A549 (cell line): ENCODE results near the gene PRMT5. TPM values are rescaled to one million over a fixed set of nuclear protein-coding genes. Genes with fewer than 3 reads are reported as not detected.

Source experiments
- ATAC-seq, 2 experiments: fragments of 200-7000 bp in 1 of 2; fragments of >200 bp in 1 of 2; cut with Nextera tagmentation in 1 of 2; cut with Tn5 transposase in 1 of 2; 3 replicates each; pipeline versions ENCODE4 v1.8.0 to v1.9.1; 2018 to 2020; ENCODE audit warnings: mild to moderate bottlenecking in 1 of 2, moderate library complexity in 1 of 2
- CTCF ChIA-PET: fragments of 300-600 bp; sonication (Branson Sonifier 250); formaldehyde crosslinking; extraction: SDS; loops from one replicate; lab custom pipeline; 2021; ENCODE audit warnings: antibody characterized with exemption, inconsistent platforms; lab: Yijun Ruan, JAX
- POLR2A ChIA-PET: fragments of 350-600 bp; formaldehyde crosslinking; extraction: SDS; loops from one replicate; lab custom pipeline; 2021; ENCODE audit warnings: antibody characterized with exemption, inconsistent platforms; lab: Yijun Ruan, JAX
- DNase-seq, 2 experiments: peaks; one replicate each; pipeline versions ENCODE4 v3.0.0 to v3.0.0-alpha.2; 2011 to 2016; ENCODE audit warnings: low read depth in 1 of 2, low spot score in 1 of 2
- FAIRE-seq: peaks from 2 replicates; lab custom pipeline; 2011; peaks lifted over from hg19 to GRCh38; lab: Jason Lieb, UNC
- H3K27ac ChIP-seq, 2 experiments: fragments of >200 bp; sonication (Bioruptor Twin); formaldehyde crosslinking; 3 replicates each; pipeline ENCODE4 v1.5.1; 2016 to 2017
- H3K4me1 ChIP-seq: fragments of >200 bp; sonication (Bioruptor Twin); formaldehyde crosslinking; 3 replicates; pipeline ENCODE4 v1.6.1; 2016
- H3K4me2 ChIP-seq: fragments of >200 bp; sonication (Bioruptor Twin); formaldehyde crosslinking; 3 replicates; pipeline ENCODE4 v1.6.1; 2016
- H3K4me3 ChIP-seq: fragments of >200 bp; sonication (Bioruptor Twin); formaldehyde crosslinking; 3 replicates; pipeline ENCODE4 v1.5.1; 2016
- H3K9me3 ChIP-seq: fragments of >200 bp; sonication (Bioruptor Twin); formaldehyde crosslinking; 3 replicates; pipeline ENCODE4 v1.6.1; 2016
- BCL3 ChIP-seq: fragments of >200 bp; sonication (Bioruptor Twin); formaldehyde crosslinking; IDR thresholded peaks from 3 replicates; pipeline ENCODE4 v1.6.1; 2016
- FOSB ChIP-seq: fragments of 250-450 bp; sonication (Bioruptor Pico); IDR thresholded peaks from 2 replicates; pipeline ENCODE4 v1.5.0; 2020; ENCODE audit warnings: mild to moderate bottlenecking, moderate library complexity
- KDM5A ChIP-seq: fragments of 200-600 bp; sonication (generic); IDR thresholded peaks from 2 replicates; pipeline ENCODE4 v1.6.1; 2016; ENCODE audit warnings: antibody characterized with exemption, mild to moderate bottlenecking
- MAX ChIP-seq: IDR thresholded peaks from 2 replicates; pipeline ENCODE4 v1.6.1; 2012
- MYC ChIP-seq: IDR thresholded peaks from 2 replicates; pipeline ENCODE4 v1.6.1; 2012; ENCODE audit warnings: mild to moderate bottlenecking, inconsistent platforms, low read length, improper control_type of control experiment, borderline replicate concordance
- RCOR1 ChIP-seq: fragments of 150-350 bp; IDR thresholded peaks from 2 replicates; pipeline ENCODE4 v1.6.1; 2014; ENCODE audit warnings: antibody characterized with exemption, low read length, low read depth
- ZC3H11A ChIP-seq: fragments of 450-650 bp; IDR thresholded peaks from 2 replicates; pipeline ENCODE4 v1.6.1; 2014; ENCODE audit warnings: antibody characterized with exemption, mild to moderate bottlenecking
- ZFP36 ChIP-seq: fragments of 450-650 bp; IDR thresholded peaks from 2 replicates; pipeline ENCODE4 v1.6.1; 2014; ENCODE audit warnings: borderline replicate concordance; ENCODE audit not compliant: partially characterized antibody
- WGBS: methylation state at CpG from one replicate; pipeline ENCODE4 v1.1.6; 2017; ENCODE audit errors: missing lambda C conversion rate; 5-methylcytosine and 5-hydroxymethylcytosine counted together
- polyA plus RNA-seq, 4 experiments: library from polyadenylated mRNA; depleted of rRNA in 3 of 4; stranded (reverse); fragments of >200 nt; fragmentation: RNase III in 1 of 4; extraction: RNeasy Plus Mini Kit Qiagen cat#74134 plus additional on column Dnase treatment in 1 of 4; gene quantifications; 2 replicates in 3 of 4; 3 replicates in 1 of 4; pipeline ENCODE4 v1.2.3, GENCODE V29; 2011 to 2017

The PRMT5 gene
- polyA plus RNA-seq, 2 of the 4 experiments (the other 2 are of a cell fraction), result 188 to 214 TPM

- peak overlapping the region; percentile 94 to 98 for H3K27ac ChIP-seq
- H3K4me2 ChIP-seq, result peak overlapping the region; percentile 81
- no peaks in the 10 kb centered on the region for H3K9me3 ChIP-seq
- WGBS, result 3% methylated on average over 1 of the region's 1 CpG
- peak in 1 of 2 experiments; percentile 25; a peak in 3 of 6 replicates for ATAC-seq
- DNase-seq, result no peak
- CTCF ChIA-PET, result interaction anchor here (0.8 to 23.1 kb wide), 8 partner anchors 10 to 315 kb away, joined by 3 to 368 read pairs (median 34); partner anchors contain the start of gene REM2
- peaks cover 21% of the 10 kb centered on the region for H3K4me1 ChIP-seq
- no peak for FAIRE-seq
- POLR2A ChIA-PET, result interaction anchor here (0.7 to 3.1 kb wide), 8 partner anchors 12 to 281 kb away, joined by 3 to 12 read pairs (median 4); partner anchors contain the start of genes DAD1, OXA1L, PRMT5 and RBM23
- TF ChIP-seq FOSB (CRISPR knock-in tag) (no peak), BCL3 (no peak), KDM5A (no peak), MAX (no peak), MYC (no peak), ZC3H11A (no peak), ZFP36 (peak; percentile 76), RCOR1 (no peak)
- H3K4me3 ChIP-seq, result peak overlapping the region; percentile 78
Observed at GRCh38 chr14:22870811-22871223, 58.4 kb downstream of the PRMT5 start.

Other genes starting within 250 kb of the PRMT5 start
- gene OXA1L, start 162.7 kb downstream of the PRMT5 start, polyA plus RNA-seq (2011; rRNA removed), result 199 and 247 TPM in 2 replicates
- 126 to 133 TPM (median 132 TPM) in 3 replicates for gene OXA1L, start 162.7 kb downstream of the PRMT5 start, polyA plus RNA-seq (2017; fragmentation: RNase III; extraction: RNeasy Plus Mini Kit Qiagen cat#74134 plus additional on column Dnase treatment)
- 86.8 and 104 TPM in 2 replicates for gene SLC7A7, start 113.9 kb downstream of the PRMT5 start, polyA plus RNA-seq (2011; rRNA removed)
- gene SLC7A7, start 113.9 kb downstream of the PRMT5 start, polyA plus RNA-seq (2017; fragmentation: RNase III; extraction: RNeasy Plus Mini Kit Qiagen cat#74134 plus additional on column Dnase treatment), result 30.1 to 44.2 TPM (median 39.8 TPM) in 3 replicates
- gene MRPL52, start 99.5 kb downstream of the PRMT5 start, polyA plus RNA-seq (2011; rRNA removed), result 113 and 116 TPM in 2 replicates
- 172 to 173 TPM (median 172 TPM) in 3 replicates for gene MRPL52, start 99.5 kb downstream of the PRMT5 start, polyA plus RNA-seq (2017; fragmentation: RNase III; extraction: RNeasy Plus Mini Kit Qiagen cat#74134 plus additional on column Dnase treatment)
- 1.9 and 2.5 TPM in 2 replicates for gene MMP14, start 92.8 kb downstream of the PRMT5 start, polyA plus RNA-seq (2011; rRNA removed)
- 1.1 to 2.0 TPM (median 1.5 TPM) in 3 replicates for gene MMP14, start 92.8 kb downstream of the PRMT5 start, polyA plus RNA-seq (2017; fragmentation: RNase III; extraction: RNeasy Plus Mini Kit Qiagen cat#74134 plus additional on column Dnase treatment)
- 74.3 and 99.6 TPM in 2 replicates for gene LRP10, start 57.6 kb downstream of the PRMT5 start, polyA plus RNA-seq (2011; rRNA removed)
- 45.5 to 62.9 TPM (median 57.2 TPM) in 3 replicates for gene LRP10, start 57.6 kb downstream of the PRMT5 start, polyA plus RNA-seq (2017; fragmentation: RNase III; extraction: RNeasy Plus Mini Kit Qiagen cat#74134 plus additional on column Dnase treatment)
- 0.29 and 0.31 TPM in 2 replicates for gene REM2, start 46.2 kb downstream of the PRMT5 start, polyA plus RNA-seq (2011; rRNA removed)
- 0.23 to 0.46 TPM (median 0.29 TPM) in 3 replicates for gene REM2, start 46.2 kb downstream of the PRMT5 start, polyA plus RNA-seq (2017; fragmentation: RNase III; extraction: RNeasy Plus Mini Kit Qiagen cat#74134 plus additional on column Dnase treatment)
- gene RBM23, start 10.2 kb downstream of the PRMT5 start, polyA plus RNA-seq (2011; rRNA removed), result 68.0 and 71.7 TPM in 2 replicates
- gene RBM23, start 10.2 kb downstream of the PRMT5 start, polyA plus RNA-seq (2017; fragmentation: RNase III; extraction: RNeasy Plus Mini Kit Qiagen cat#74134 plus additional on column Dnase treatment), result 64.2 to 66.5 TPM (median 65.8 TPM) in 3 replicates
- gene HAUS4, start 27.7 kb upstream of the PRMT5 start, polyA plus RNA-seq (2011; rRNA removed), result 69.3 and 76.0 TPM in 2 replicates
- gene HAUS4, start 27.7 kb upstream of the PRMT5 start, polyA plus RNA-seq (2017; fragmentation: RNase III; extraction: RNeasy Plus Mini Kit Qiagen cat#74134 plus additional on column Dnase treatment), result 35.9 to 42.6 TPM (median 37.3 TPM) in 3 replicates
- 98.0 and 152 TPM in 2 replicates for gene AJUBA, start 53.2 kb upstream of the PRMT5 start, polyA plus RNA-seq (2011; rRNA removed)
- gene AJUBA, start 53.2 kb upstream of the PRMT5 start, polyA plus RNA-seq (2017; fragmentation: RNase III; extraction: RNeasy Plus Mini Kit Qiagen cat#74134 plus additional on column Dnase treatment), result 53.4 to 68.0 TPM (median 59.0 TPM) in 3 replicates
- 9.7 and 10.1 TPM in 2 replicates for gene C14orf93, start 80.8 kb upstream of the PRMT5 start, polyA plus RNA-seq (2011; rRNA removed)
- 5.6 to 6.8 TPM (median 5.7 TPM) in 3 replicates for gene C14orf93, start 80.8 kb upstream of the PRMT5 start, polyA plus RNA-seq (2017; fragmentation: RNase III; extraction: RNeasy Plus Mini Kit Qiagen cat#74134 plus additional on column Dnase treatment)
- 283 and 337 TPM in 2 replicates for gene PSMB5, start 105.5 kb upstream of the PRMT5 start, polyA plus RNA-seq (2011; rRNA removed)
- gene PSMB5, start 105.5 kb upstream of the PRMT5 start, polyA plus RNA-seq (2017; fragmentation: RNase III; extraction: RNeasy Plus Mini Kit Qiagen cat#74134 plus additional on column Dnase treatment), result 352 to 365 TPM (median 363 TPM) in 3 replicates
- not detected in 2 replicates for gene PSMB11, start 112.8 kb upstream of the PRMT5 start, polyA plus RNA-seq (2011; rRNA removed)
- gene PSMB11, start 112.8 kb upstream of the PRMT5 start, polyA plus RNA-seq (2017; fragmentation: RNase III; extraction: RNeasy Plus Mini Kit Qiagen cat#74134 plus additional on column Dnase treatment), result not detected in 3 replicates
- 4.8 and 4.9 TPM in 2 replicates for gene CDH24, start 128.1 kb upstream of the PRMT5 start, polyA plus RNA-seq (2011; rRNA removed)
- gene CDH24, start 128.1 kb upstream of the PRMT5 start, polyA plus RNA-seq (2017; fragmentation: RNase III; extraction: RNeasy Plus Mini Kit Qiagen cat#74134 plus additional on column Dnase treatment), result 5.0 to 5.3 TPM (median 5.1 TPM) in 3 replicates
- 126 and 140 TPM in 2 replicates for gene ACIN1, start 165.8 kb upstream of the PRMT5 start, polyA plus RNA-seq (2011; rRNA removed)
- 144 to 150 TPM (median 147 TPM) in 3 replicates for gene ACIN1, start 165.8 kb upstream of the PRMT5 start, polyA plus RNA-seq (2017; fragmentation: RNase III; extraction: RNeasy Plus Mini Kit Qiagen cat#74134 plus additional on column Dnase treatment)
- gene C14orf119, start 166.1 kb upstream of the PRMT5 start, polyA plus RNA-seq (2011; rRNA removed), result 82.5 and 107 TPM in 2 replicates
- 94.8 to 102 TPM (median 99.2 TPM) in 3 replicates for gene C14orf119, start 166.1 kb upstream of the PRMT5 start, polyA plus RNA-seq (2017; fragmentation: RNase III; extraction: RNeasy Plus Mini Kit Qiagen cat#74134 plus additional on column Dnase treatment)
- gene CIROP, start 175.6 kb upstream of the PRMT5 start, polyA plus RNA-seq (2011; rRNA removed), result 0.03 TPM in 1 of 2 replicates, not detected in the other
- gene CIROP, start 175.6 kb upstream of the PRMT5 start, polyA plus RNA-seq (2017; fragmentation: RNase III; extraction: RNeasy Plus Mini Kit Qiagen cat#74134 plus additional on column Dnase treatment), result not detected in 3 replicates
- gene CEBPE, start 189.9 kb upstream of the PRMT5 start, polyA plus RNA-seq (2011; rRNA removed), result not detected in 2 replicates
- 0.05 TPM in 1 of 3 replicates, not detected in the others for gene CEBPE, start 189.9 kb upstream of the PRMT5 start, polyA plus RNA-seq (2017; fragmentation: RNase III; extraction: RNeasy Plus Mini Kit Qiagen cat#74134 plus additional on column Dnase treatment)